CD4-positive, alpha-beta T cell (primary cell): Measurements from ENCODE around the gene ADGRB3. TPM values are rescaled to one million over a fixed set of nuclear protein-coding genes. Genes with fewer than 3 reads are reported as not detected.

ENCODE experiments used
- ATAC-seq: fragments of 200-7000 bp; cut with Tn5 transposase; one replicate; pipeline ENCODE4 v1.10.0; 2022; ENCODE audit warnings: mild to moderate bottlenecking; ENCODE audit not compliant: poor library complexity
- CTCF ChIA-PET: fragments of 350-600 bp; sonication (Branson Sonifier 250); formaldehyde crosslinking; loops from one replicate; lab custom pipeline; 2021; ENCODE audit warnings: antibody characterized with exemption, inconsistent platforms; lab: Charles Lee
- POLR2A ChIA-PET: fragments of 350-600 bp; sonication (Branson Sonifier 250); formaldehyde crosslinking; loops from one replicate; lab custom pipeline; 2021; ENCODE audit warnings: antibody characterized with exemption, inconsistent platforms; lab: Charles Lee
- DNase-seq, 14 experiments: peaks; one replicate each; pipeline ENCODE4 v3.0.0-alpha.2; 2013 to 2020; ENCODE audit warnings: mixed read lengths in 2 of 14
- H3K27ac ChIP-seq, 2 donors: one replicate each; pipeline versions ENCODE4 v1.5.1 to v1.7.0; 2013; ENCODE audit warnings: low read length in 2 of 2, low read depth in 1 of 2, mild to moderate bottlenecking in 1 of 2
- H3K27me3 ChIP-seq, 2 experiments: 1 replicate in 1 of 2; 2 replicates in 1 of 2; pipeline versions ENCODE4 v1.6.1 to v1.7.0; 2013; ENCODE audit warnings: low read length in 2 of 2, control low read depth in 1 of 2, mild to moderate bottlenecking in 1 of 2, moderate library complexity in 1 of 2; ENCODE audit not compliant: insufficient read depth in 2 of 2, control insufficient read depth in 1 of 2
- H3K36me3 ChIP-seq: one replicate; pipeline ENCODE4 v1.6.1; 2013; ENCODE audit warnings: low read length, control low read depth; ENCODE audit not compliant: insufficient read depth
- H3K4me1 ChIP-seq: one replicate; pipeline ENCODE4 v1.6.1; 2013; ENCODE audit warnings: low read length, control low read depth; ENCODE audit not compliant: insufficient read depth
- H3K4me3 ChIP-seq: one replicate; pipeline ENCODE4 v1.5.1; 2013; ENCODE audit warnings: mild to moderate bottlenecking, low read length, moderate library complexity
- H3K9me3 ChIP-seq, 2 experiments: 1 replicate in 1 of 2; 2 replicates in 1 of 2; pipeline versions ENCODE4 v1.6.1 to v1.7.0; 2013; ENCODE audit warnings: low read length in 2 of 2, mild to moderate bottlenecking in 2 of 2, control low read depth in 1 of 2, moderate library complexity in 1 of 2; ENCODE audit not compliant: control insufficient read depth in 1 of 2, insufficient read depth in 1 of 2
- H3K27ac Mint-ChIP-seq: one replicate; pipeline ENCODE4 v1.8.0; 2020; ENCODE audit warnings: mixed read lengths
- H3K27me3 Mint-ChIP-seq: one replicate; pipeline ENCODE4 v1.8.0; 2021; ENCODE audit warnings: mixed read lengths
- H3K36me3 Mint-ChIP-seq: one replicate; pipeline ENCODE4 v1.8.0; 2021; ENCODE audit warnings: low read depth, mixed read lengths
- H3K4me1 Mint-ChIP-seq: one replicate; pipeline ENCODE4 v1.8.0; 2021; ENCODE audit warnings: low read depth, mixed read lengths
- H3K4me3 Mint-ChIP-seq: one replicate; pipeline ENCODE4 v1.8.0; 2020; ENCODE audit warnings: mild to moderate bottlenecking, mixed read lengths
- H3K9me3 Mint-ChIP-seq: one replicate; pipeline ENCODE4 v1.8.0; 2020; ENCODE audit warnings: mixed read lengths
- intact Hi-C, 2 experiments: fragments of 100-400 bp; cut with DNase I in 1 of 2; cut with micrococcal nuclease in 1 of 2; formaldehyde crosslinking; loops; one replicate each; pipeline versions ENCODE4 v1.15.1 to v1.9.0; 2023 to 2025; cut with DNase I, micrococcal nuclease
- total RNA-seq, 174 experiments: library from RNA in 2 of 174; stranded (reverse) in 2 of 174; gene quantifications; one replicate each; pipeline ENCODE4 v1.2.3 and lab custom pipeline; 2021 to 2026
- TF ChIP-seq, protein P1 (sequence below): fragments of 200-600 bp; IDR thresholded peaks from one replicate; pipeline ENCODE4 v1.8.0; 2022; ENCODE audit warnings: antibody characterized with exemption, mild to moderate bottlenecking

Gene ADGRB3
- total RNA-seq, 2 experiments from 2014 or later, result not detected

DNA sequence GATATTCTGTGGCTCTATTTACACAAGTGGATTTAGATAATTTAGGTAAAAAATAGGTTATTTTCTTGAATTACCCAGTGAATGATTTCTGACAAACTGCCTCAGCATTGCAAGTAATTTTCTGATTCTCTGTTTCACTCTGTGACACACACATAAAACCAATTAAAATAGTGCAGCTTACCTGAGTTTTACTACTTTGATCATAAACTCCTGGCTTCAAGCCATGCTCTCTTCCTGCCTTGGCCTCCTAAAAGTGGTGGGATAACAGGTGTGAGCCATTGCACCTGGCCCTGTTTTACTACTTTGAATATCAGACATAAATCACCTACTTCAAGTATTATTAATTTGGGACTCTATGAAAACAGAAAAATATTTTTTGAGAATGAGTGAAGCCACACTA, 462.9 kb downstream of the ADGRB3 start:
- no peaks in the 10 kb centered on the region for H3K36me3 ChIP-seq
- H3K27ac ChIP-seq, result no peak overlapping the region
- no peaks in the 10 kb centered on the region for H3K4me1 ChIP-seq
- no peak overlapping the region for H3K4me3 ChIP-seq
- ATAC-seq, result no peak
- H3K9me3 ChIP-seq, result peaks cover 0 to 4% of the 10 kb centered on the region in 2 experiments
- TF ChIP-seq, protein P1, sequence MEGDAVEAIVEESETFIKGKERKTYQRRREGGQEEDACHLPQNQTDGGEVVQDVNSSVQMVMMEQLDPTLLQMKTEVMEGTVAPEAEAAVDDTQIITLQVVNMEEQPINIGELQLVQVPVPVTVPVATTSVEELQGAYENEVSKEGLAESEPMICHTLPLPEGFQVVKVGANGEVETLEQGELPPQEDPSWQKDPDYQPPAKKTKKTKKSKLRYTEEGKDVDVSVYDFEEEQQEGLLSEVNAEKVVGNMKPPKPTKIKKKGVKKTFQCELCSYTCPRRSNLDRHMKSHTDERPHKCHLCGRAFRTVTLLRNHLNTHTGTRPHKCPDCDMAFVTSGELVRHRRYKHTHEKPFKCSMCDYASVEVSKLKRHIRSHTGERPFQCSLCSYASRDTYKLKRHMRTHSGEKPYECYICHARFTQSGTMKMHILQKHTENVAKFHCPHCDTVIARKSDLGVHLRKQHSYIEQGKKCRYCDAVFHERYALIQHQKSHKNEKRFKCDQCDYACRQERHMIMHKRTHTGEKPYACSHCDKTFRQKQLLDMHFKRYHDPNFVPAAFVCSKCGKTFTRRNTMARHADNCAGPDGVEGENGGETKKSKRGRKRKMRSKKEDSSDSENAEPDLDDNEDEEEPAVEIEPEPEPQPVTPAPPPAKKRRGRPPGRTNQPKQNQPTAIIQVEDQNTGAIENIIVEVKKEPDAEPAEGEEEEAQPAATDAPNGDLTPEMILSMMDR, result no peak
- ChIA-PET POLR2A (no interaction called here), CTCF (no interaction called here)
- no peaks in the 10 kb centered on the region for H3K27me3 ChIP-seq
- intact Hi-C loops, result no loop called here
- DNase-seq, result no peak
- no peaks in the 10 kb centered on the region for H3K27me3 Mint-ChIP-seq
- no peaks in the 10 kb centered on the region for H3K36me3 Mint-ChIP-seq
- no peaks in the 10 kb centered on the region for H3K4me1 Mint-ChIP-seq
- H3K4me3 Mint-ChIP-seq, result no peak overlapping the region
- H3K9me3 Mint-ChIP-seq, result no peaks in the 10 kb centered on the region
- no peak overlapping the region for H3K27ac Mint-ChIP-seq

DNA sequence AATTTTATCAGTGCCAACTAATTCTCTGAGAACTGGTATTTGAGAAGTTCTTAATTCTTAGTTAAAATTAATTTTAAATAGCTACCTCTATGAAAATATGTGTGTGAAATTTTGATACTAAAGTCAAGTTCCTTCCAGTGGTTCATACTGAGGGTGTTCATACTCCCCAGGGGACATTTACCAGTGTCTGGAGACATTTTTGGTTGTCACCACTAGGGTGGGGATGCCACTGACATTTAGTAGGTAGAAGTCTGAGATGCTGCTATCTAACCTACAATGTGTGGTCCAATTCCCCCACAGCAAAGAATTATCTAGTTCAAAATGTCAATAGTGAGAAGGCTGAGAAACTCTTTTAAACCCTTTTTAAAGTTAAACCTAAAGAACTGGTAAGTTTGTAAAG, 463.8 kb downstream of the ADGRB3 start:
- Mint-ChIP-seq H3K4me3 (no peak overlapping the region), H3K9me3 (no peaks in the 10 kb centered on the region), H3K27ac (no peak overlapping the region), H3K36me3 (no peaks in the 10 kb centered on the region), H3K4me1 (no peaks in the 10 kb centered on the region), H3K27me3 (no peaks in the 10 kb centered on the region)
- peaks cover 0 to 4% of the 10 kb centered on the region in 2 experiments for H3K9me3 ChIP-seq
- TF ChIP-seq, protein P1, result no peak
- POLR2A ChIA-PET, result no interaction called here
- intact Hi-C loops, result no loop called here
- no peaks in the 10 kb centered on the region for H3K27me3 ChIP-seq
- no peak for ATAC-seq
- H3K4me3 ChIP-seq, result no peak overlapping the region
- H3K36me3 ChIP-seq, result no peaks in the 10 kb centered on the region
- H3K27ac ChIP-seq, result no peak overlapping the region
- H3K4me1 ChIP-seq, result no peaks in the 10 kb centered on the region
- no peak for DNase-seq
- CTCF ChIA-PET, result no interaction called here

DNA sequence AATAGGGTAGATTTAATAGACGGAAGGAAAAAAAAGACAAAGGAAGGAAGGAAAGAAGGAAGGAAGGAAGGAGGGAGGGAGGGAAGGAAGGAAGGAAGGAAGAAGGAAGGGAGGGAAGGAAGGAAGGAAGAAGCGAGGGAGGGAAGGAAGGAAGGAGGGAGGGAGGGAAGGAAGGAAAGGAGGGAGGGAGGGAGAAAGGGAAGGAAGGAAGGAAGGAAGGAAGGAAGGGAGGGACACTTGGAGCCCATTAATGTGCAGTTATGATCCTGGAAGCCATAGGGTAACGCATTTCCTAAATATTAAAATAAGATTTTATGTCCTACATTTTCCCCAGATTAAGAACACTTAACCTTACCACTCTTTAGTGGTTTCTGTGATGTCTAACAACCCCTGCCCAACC, 465.7 kb downstream of the ADGRB3 start:
- H3K27ac Mint-ChIP-seq, result no peak overlapping the region
- H3K9me3 Mint-ChIP-seq, result peaks cover 3% of the 10 kb centered on the region
- H3K4me3 Mint-ChIP-seq, result no peak overlapping the region
- H3K36me3 ChIP-seq, result no peaks in the 10 kb centered on the region
- no peak for ATAC-seq
- no peak overlapping the region for H3K4me3 ChIP-seq
- TF ChIP-seq, protein P1, result no peak
- no peaks in the 10 kb centered on the region for H3K27me3 Mint-ChIP-seq
- POLR2A ChIA-PET, result no interaction called here
- no peaks in the 10 kb centered on the region for H3K4me1 ChIP-seq
- H3K27ac ChIP-seq, result no peak overlapping the region
- no peaks in the 10 kb centered on the region for H3K36me3 Mint-ChIP-seq
- DNase-seq, result no peak
- peaks cover 0 to 4% of the 10 kb centered on the region in 2 experiments for H3K9me3 ChIP-seq
- H3K27me3 ChIP-seq, result no peaks in the 10 kb centered on the region
- CTCF ChIA-PET, result no interaction called here
- intact Hi-C loops, result no loop called here
- H3K4me1 Mint-ChIP-seq, result no peaks in the 10 kb centered on the region
